Measurements from ENCODE around the gene BIRC2.
"Not testable (repeated sequence)": the region's sequence is repeated elsewhere in the genome, so short reads cannot be mapped to it uniquely, and the experiment has no call there.

Gene BIRC2

DNA sequence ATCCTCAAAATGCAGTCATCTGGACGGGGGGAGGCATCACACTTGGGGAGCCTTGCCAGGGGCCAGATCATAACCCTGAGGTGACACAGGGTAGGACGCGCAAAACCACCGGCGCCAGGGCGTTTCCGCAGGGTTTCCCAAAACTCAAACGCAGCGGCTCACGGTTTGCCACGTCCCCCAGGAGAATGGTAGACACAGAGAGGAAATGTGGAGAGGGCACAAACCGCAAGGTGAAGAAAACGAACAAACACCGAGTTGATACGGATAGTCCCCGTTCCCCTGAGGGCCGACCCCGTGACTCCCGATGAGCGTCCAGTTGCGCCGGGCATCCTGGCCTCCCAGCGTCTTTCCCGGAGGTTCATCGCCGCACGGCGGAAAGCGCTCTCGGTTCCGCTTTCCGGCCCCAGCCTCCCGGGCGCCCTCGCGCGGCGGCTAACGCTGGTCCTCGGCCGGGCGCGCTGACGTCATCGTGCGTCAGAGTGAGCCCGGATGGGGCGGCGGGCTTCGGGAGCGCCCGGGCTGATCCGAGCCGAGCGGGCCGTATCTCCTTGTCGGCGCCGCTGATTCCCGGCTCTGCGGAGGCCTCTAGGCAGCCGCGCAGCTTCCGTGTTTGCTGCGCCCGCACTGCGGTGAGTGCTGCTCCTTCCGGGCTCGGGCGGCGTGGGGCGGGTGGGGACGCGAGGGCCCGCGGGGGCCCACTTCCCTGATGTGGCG lies at the start of gene BIRC2:
TSS of gene BIRC2 (plus strand) at position 467 of the 714 bp plus-strand sequence. CDS start 2,641 bp downstream, outside the sequence.
- no peaks in the 10 kb centered on the region for H3K9me2 ChIP-seq (replicated peaks; ENCODE audit: insufficient read depth, low read length)
- TF ChIP-seq, protein P1, sequence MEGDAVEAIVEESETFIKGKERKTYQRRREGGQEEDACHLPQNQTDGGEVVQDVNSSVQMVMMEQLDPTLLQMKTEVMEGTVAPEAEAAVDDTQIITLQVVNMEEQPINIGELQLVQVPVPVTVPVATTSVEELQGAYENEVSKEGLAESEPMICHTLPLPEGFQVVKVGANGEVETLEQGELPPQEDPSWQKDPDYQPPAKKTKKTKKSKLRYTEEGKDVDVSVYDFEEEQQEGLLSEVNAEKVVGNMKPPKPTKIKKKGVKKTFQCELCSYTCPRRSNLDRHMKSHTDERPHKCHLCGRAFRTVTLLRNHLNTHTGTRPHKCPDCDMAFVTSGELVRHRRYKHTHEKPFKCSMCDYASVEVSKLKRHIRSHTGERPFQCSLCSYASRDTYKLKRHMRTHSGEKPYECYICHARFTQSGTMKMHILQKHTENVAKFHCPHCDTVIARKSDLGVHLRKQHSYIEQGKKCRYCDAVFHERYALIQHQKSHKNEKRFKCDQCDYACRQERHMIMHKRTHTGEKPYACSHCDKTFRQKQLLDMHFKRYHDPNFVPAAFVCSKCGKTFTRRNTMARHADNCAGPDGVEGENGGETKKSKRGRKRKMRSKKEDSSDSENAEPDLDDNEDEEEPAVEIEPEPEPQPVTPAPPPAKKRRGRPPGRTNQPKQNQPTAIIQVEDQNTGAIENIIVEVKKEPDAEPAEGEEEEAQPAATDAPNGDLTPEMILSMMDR (IDR thresholded peaks at IDR 0.05; ENCODE audit: low read length), result peak; percentile 69
- TF ChIP-seq EZH2phosphoT487 (IDR thresholded peaks at IDR 0.05; ENCODE audit: low read length) (no peak), EZH2 (optimal IDR thresholded peaks at IDR 0.05; ENCODE audit: low read depth, low read length) (no peak)
- DNase-seq, result peak; percentile 94
- H3K4me2 ChIP-seq (ENCODE audit: low read depth, low read length), result peak within 1 kb of the TSS; percentile 64
- H3F3A ChIP-seq (ENCODE audit: insufficient read depth, low read length), result peaks cover 17% of the 10 kb centered on the region
- H3K27me3 ChIP-seq (replicated peaks; ENCODE audit: insufficient read depth, low read length), result no peaks in the 10 kb centered on the region
- peak within 1 kb of the TSS; percentile 88 for H3K4me3 ChIP-seq (ENCODE audit: low read length)
- H3K79me2 ChIP-seq (ENCODE audit: low read length), result peaks cover 39% of the 10 kb centered on the region
- H3K27ac ChIP-seq (ENCODE audit: low read length), result peak within 1 kb of the TSS; percentile 94
- no peaks in the 10 kb centered on the region for H3K9me3 ChIP-seq (replicated peaks; ENCODE audit: insufficient read depth, low read length)
- H3K36me3 ChIP-seq (replicated peaks; ENCODE audit: insufficient read depth, low read length), result no peaks in the 10 kb centered on the region; the same call in 1 of the 2 replicates
- H3K9ac ChIP-seq (ENCODE audit: low read length), result peak within 1 kb of the TSS; percentile 91
- peak within 1 kb of the TSS; percentile 97 for H2AFZ ChIP-seq (ENCODE audit: low read length)
- peaks cover 15% of the 10 kb centered on the region; the same call in 1 of the 2 replicates for H3K4me1 ChIP-seq (ENCODE audit: low read length)
- no peaks in the 10 kb centered on the region for H4K20me1 ChIP-seq (ENCODE audit: insufficient read depth, low read length)

DNA sequence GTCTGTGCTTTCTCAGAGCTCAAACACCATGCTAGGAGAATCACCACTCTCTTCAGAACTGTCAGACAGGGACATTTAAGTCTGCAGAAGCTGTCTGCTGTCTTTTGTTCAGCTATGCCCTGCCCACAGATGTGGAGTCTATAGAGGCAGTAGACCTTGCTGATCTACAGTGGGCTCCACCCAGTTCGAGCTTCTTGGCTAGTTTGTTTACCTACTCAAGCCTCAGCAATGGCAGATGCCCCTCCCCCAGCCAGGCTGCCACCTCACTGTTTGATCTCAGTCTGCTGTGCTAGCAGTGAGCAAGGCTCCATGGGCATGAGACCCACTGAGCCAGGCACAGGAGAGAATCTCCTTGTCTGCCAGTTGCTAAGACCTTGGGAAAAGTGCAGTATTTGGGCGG lies 46.2 kb upstream of the BIRC2 start:
- not testable (repeated sequence) for H3K79me2 ChIP-seq (ENCODE audit: low read length); H3K9me3 ChIP-seq (replicated peaks; ENCODE audit: insufficient read depth, low read length); H3K4me3 ChIP-seq (ENCODE audit: low read length); H4K20me1 ChIP-seq (ENCODE audit: insufficient read depth, low read length); H3K9ac ChIP-seq (ENCODE audit: low read length); H3K36me3 ChIP-seq (replicated peaks; ENCODE audit: insufficient read depth, low read length); H3F3A ChIP-seq (ENCODE audit: insufficient read depth, low read length); DNase-seq; H2AFZ ChIP-seq (ENCODE audit: low read length); H3K9me2 ChIP-seq (replicated peaks; ENCODE audit: insufficient read depth, low read length); H3K27ac ChIP-seq (ENCODE audit: low read length); H3K4me2 ChIP-seq (ENCODE audit: low read depth, low read length); H3K27me3 ChIP-seq (replicated peaks; ENCODE audit: insufficient read depth, low read length)
- peaks cover 17% of the 10 kb centered on the region for H3K4me1 ChIP-seq (ENCODE audit: low read length)

DNA sequence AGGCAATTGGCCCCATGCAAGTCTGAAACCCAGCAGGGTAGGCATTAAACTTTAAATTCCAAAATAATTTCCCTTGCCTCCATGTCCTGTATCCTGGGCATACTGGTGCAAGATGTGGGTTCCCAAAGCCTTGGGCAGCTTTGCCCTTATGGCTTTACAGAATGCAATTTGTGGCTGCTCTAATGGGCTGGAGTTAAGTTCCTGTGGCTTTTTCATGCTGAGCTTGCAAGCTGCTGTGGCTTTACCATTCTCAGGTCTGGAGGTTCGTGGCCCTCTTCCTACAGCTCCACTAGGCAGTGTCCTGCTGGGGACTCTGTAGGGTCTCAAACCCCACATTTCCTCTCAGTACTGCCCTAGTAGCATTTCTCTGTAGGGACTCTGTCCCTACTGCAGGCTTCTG lies 44.8 kb upstream of the BIRC2 start:
- H3K4me1 ChIP-seq (ENCODE audit: low read length), result peaks cover 27% of the 10 kb centered on the region
- H3K4me3 ChIP-seq (ENCODE audit: low read length), result no peak overlapping the region
- H4K20me1 ChIP-seq (ENCODE audit: insufficient read depth, low read length), result no peaks in the 10 kb centered on the region
- no peaks in the 10 kb centered on the region for H3K79me2 ChIP-seq (ENCODE audit: low read length)
- H3K9me2 ChIP-seq (replicated peaks; ENCODE audit: insufficient read depth, low read length), result no peaks in the 10 kb centered on the region
- peak; percentile 72 for DNase-seq
- TF ChIP-seq, protein P1 (IDR thresholded peaks at IDR 0.05; ENCODE audit: low read length), result no peak
- TF ChIP-seq EZH2phosphoT487 (IDR thresholded peaks at IDR 0.05; ENCODE audit: low read length), result no peak
- no peak for TF ChIP-seq EZH2 (optimal IDR thresholded peaks at IDR 0.05; ENCODE audit: low read depth, low read length)
- H3K27me3 ChIP-seq (replicated peaks; ENCODE audit: insufficient read depth, low read length), result no peaks in the 10 kb centered on the region
- H3K9me3 ChIP-seq (replicated peaks; ENCODE audit: insufficient read depth, low read length), result no peaks in the 10 kb centered on the region
- H2AFZ ChIP-seq (ENCODE audit: low read length), result no peak overlapping the region
- H3K4me2 ChIP-seq (ENCODE audit: low read depth, low read length), result peak overlapping the region; percentile 20; the same call in 1 of the 2 replicates
- H3K9ac ChIP-seq (ENCODE audit: low read length), result no peak overlapping the region
- H3K27ac ChIP-seq (ENCODE audit: low read length), result no peak overlapping the region
- H3F3A ChIP-seq (ENCODE audit: insufficient read depth, low read length), result 0 out of 2 replicates have a peak, but pooled peaks cover 3% of the 10 kb centered on the region
- H3K36me3 ChIP-seq (replicated peaks; ENCODE audit: insufficient read depth, low read length), result no peaks in the 10 kb centered on the region

DNA sequence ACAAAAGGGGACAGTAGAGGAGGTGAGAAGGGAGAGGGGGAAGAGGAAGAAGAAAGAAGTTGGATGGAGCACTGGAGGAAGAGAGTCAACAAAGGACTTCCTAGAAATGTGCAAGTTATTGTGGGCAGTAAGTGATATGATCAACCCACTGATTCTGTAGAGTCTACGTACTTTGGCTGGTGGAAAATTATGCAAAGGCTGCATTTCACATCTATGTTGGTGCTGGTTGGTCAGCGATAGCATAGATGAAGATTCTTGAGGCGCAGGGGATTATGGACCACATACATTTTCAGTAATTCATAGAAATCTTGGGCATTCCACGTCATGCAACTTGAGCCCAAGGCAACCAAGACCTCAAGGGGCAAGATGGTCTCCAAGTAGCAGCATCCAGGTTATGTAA lies 42.3 kb upstream of the BIRC2 start:
- no peaks in the 10 kb centered on the region for H4K20me1 ChIP-seq (ENCODE audit: insufficient read depth, low read length)
- TF ChIP-seq EZH2 (optimal IDR thresholded peaks at IDR 0.05; ENCODE audit: low read depth, low read length) (no peak), EZH2phosphoT487 (IDR thresholded peaks at IDR 0.05; ENCODE audit: low read length) (no peak)
- TF ChIP-seq, protein P1 (IDR thresholded peaks at IDR 0.05; ENCODE audit: low read length), result no peak
- H3F3A ChIP-seq (ENCODE audit: insufficient read depth, low read length), result 0 out of 2 replicates have a peak, but pooled peaks cover 3% of the 10 kb centered on the region
- no peak overlapping the region for H2AFZ ChIP-seq (ENCODE audit: low read length)
- no peaks in the 10 kb centered on the region for H3K27me3 ChIP-seq (replicated peaks; ENCODE audit: insufficient read depth, low read length)
- no peak overlapping the region for H3K9ac ChIP-seq (ENCODE audit: low read length)
- no peaks in the 10 kb centered on the region for H3K9me2 ChIP-seq (replicated peaks; ENCODE audit: insufficient read depth, low read length)
- no peaks in the 10 kb centered on the region for H3K36me3 ChIP-seq (replicated peaks; ENCODE audit: insufficient read depth, low read length)
- peaks cover 28% of the 10 kb centered on the region for H3K4me1 ChIP-seq (ENCODE audit: low read length)
- no peaks in the 10 kb centered on the region for H3K79me2 ChIP-seq (ENCODE audit: low read length)
- H3K4me3 ChIP-seq (ENCODE audit: low read length), result no peak overlapping the region
- no peak overlapping the region for H3K4me2 ChIP-seq (ENCODE audit: low read depth, low read length)
- DNase-seq, result no peak
- H3K27ac ChIP-seq (ENCODE audit: low read length), result no peak overlapping the region
- H3K9me3 ChIP-seq (replicated peaks; ENCODE audit: insufficient read depth, low read length), result no peaks in the 10 kb centered on the region
